LNCAP (cell line): ENCODE measurements around the gene EXOC6B.

Experiments used
- TF ChIP-seq, protein P1 (sequence below): fragments of 450-650 bp; IDR thresholded peaks from 2 replicates; pipeline ENCODE4 v1.5.1; 2017; ENCODE audit warnings: mild to moderate bottlenecking

Gene EXOC6B

DNA sequence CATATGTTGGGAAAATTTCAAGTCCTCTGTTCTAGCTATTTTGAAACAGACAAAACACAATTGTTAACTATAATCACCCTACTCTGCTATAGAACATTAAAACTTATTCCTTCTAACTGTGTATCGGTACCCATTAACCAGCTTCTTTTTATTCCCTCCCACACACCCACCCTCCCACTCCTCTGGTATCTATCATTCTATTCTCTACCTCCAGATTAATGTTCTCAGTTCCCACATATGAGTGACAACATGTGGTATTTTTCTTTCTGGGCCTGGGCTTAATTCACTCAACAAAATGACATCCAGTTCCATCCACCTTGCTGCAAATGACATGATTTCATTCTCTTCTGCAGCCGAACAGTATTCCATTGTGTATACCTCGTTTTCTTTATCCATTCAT is 43.3 kb downstream of the EXOC6B start:
- TF ChIP-seq, protein P1, sequence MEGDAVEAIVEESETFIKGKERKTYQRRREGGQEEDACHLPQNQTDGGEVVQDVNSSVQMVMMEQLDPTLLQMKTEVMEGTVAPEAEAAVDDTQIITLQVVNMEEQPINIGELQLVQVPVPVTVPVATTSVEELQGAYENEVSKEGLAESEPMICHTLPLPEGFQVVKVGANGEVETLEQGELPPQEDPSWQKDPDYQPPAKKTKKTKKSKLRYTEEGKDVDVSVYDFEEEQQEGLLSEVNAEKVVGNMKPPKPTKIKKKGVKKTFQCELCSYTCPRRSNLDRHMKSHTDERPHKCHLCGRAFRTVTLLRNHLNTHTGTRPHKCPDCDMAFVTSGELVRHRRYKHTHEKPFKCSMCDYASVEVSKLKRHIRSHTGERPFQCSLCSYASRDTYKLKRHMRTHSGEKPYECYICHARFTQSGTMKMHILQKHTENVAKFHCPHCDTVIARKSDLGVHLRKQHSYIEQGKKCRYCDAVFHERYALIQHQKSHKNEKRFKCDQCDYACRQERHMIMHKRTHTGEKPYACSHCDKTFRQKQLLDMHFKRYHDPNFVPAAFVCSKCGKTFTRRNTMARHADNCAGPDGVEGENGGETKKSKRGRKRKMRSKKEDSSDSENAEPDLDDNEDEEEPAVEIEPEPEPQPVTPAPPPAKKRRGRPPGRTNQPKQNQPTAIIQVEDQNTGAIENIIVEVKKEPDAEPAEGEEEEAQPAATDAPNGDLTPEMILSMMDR = no peak

DNA sequence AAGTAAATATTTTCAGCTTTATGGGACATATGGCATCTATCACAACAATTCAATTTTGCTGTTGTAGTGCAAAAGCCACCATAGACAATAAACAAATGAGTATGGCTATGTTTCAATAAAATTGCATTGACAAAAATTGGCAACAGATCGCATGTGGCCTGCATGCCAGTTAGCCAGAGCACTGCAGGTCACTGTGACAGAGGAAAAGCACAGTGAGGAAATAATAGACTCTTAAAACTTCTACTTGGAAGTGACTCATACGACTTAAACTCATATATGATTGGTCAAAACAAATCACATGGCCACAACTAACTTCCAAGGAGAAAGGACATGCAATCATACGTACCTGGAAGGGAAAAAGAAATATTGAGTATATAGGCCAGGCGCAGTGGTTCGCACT is 44.4 kb downstream of the EXOC6B start:
- TF ChIP-seq, protein P1 = no peak

DNA sequence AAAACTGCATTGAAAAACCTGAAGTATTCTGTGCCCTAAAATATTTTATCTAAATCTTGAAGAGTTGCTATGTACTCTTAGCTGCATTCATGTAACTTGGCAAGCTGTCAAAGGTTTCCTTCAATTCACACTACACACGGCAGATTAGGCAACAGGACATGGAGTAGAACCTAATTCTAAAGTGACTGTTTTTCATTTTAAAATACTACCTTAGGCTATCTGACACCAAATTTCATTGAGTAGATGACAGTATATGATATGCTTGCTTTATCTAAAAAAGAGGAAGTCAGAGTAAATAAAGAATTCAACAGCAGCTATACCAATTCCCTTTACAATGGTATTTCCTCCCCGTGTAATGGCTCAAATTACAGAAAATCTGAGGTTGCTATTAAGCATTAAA is 45.4 kb downstream of the EXOC6B start:
- TF ChIP-seq, protein P1 = no peak

DNA sequence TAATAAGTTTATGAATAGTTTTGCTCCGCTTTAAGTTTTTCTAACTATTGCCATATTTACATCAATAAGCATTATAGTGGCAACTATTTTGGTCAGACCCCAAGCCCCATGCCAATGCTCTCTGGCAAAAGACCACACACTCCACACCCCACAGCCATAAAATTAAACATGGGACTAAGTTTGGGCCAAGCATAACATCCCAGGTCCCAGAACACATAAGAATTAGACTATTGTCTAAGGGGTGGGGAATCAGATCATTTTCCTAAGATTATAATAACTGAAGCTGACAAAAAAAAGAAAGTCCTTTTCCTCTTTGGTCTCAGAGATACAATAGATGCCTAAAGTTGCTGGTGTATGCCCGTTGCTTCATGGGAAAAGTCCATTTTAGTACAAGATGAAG is 46.3 kb downstream of the EXOC6B start:
- TF ChIP-seq, protein P1 = no peak

GRCh38 chr2:72778410-72778809 is 47.4 kb downstream of the EXOC6B start:
- TF ChIP-seq, protein P1 = no peak

GRCh38 chr2:72770879-72771461 is 54.9 kb downstream of the EXOC6B start:
- TF ChIP-seq, protein P1 = peak; percentile 59

DNA sequence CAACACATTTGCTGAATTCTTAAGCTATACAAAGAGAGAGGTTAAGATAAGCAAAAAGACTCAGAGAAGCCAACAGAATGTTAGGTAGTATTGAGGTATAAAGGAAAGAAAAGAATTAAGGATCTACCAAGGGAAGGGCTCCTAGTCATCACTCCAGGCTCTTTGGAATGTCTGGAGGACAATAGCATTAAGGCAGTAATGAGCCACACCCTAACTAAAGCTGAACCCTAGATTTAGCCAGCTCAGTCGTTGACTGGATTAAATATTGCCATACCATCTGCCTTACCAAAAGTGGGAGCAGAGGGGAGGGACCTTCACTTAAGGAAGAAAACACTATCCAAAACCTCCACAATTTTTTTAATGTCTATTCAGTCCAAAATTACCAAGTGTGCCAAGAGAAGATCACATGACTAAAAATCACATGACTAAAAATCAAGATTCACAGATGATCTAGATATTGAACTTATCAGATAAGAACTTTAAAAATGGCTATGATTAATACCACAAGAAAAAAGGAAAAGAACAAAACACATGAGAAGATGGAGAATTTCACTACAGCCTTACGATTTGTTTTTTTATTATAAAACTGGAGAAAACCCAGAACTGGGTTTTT is 59.7 kb downstream of the EXOC6B start:
- TF ChIP-seq, protein P1 = no peak
